HG02588 (cell line): Measurements from ENCODE around the gene PTPRD.

Source experiments
- ATAC-seq: cut with Tn5 transposase; IDR thresholded peaks from one replicate; pipeline ENCODE4 v1.9.1; 2021; ENCODE audit warnings: mild to moderate bottlenecking, moderate library complexity; ENCODE audit not compliant: unreplicated experiment

The PTPRD gene

DNA sequence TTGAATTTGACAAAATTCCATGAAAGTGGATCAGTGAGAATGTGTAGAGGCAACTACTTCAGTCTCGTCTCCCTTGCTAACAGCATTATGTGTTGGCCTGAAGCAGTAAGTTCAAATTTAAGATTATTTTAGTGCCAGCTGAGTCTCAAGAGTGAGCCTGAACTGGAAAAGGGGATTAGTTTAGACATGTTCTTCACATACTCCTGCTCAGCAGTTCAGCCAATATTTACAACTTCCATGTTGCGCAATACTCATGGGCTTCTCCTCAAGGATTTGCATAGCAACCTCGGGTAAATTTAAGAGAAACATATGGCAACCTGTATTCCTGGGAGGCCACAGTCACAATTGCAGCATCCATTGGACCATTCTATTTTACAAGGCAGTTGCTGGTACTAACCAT is 553.8 kb downstream of the PTPRD start:
- no peak for ATAC-seq

DNA sequence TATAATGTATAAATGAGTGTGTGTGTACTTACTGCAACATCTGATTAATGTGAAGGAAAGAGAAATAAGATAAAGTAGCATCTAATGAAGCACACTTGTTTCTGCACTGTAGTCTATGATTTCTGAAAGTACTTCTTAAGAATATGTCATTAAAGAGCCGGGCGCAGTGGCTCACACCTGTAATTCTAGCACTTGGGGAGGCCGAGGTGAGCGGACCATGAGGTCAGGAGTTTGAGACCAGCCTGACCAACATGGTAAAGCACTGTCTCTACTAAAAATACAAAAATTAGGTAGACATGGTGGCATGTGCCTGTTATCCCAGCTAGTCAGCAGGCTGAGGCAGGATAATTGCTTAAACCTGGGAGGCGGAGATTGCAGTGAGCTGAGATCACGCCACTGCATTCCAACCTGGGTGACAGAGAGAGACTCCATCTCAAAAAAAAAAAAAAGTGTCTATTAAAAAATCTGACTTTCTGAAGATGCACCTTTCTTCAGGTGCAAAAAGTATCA is 556.9 kb downstream of the PTPRD start:
- ATAC-seq = no peak

- ATAC-seq = no peak
These were observed 558.3 kb downstream of the PTPRD start for GRCh38 chr9:10054456-10054855.

DNA sequence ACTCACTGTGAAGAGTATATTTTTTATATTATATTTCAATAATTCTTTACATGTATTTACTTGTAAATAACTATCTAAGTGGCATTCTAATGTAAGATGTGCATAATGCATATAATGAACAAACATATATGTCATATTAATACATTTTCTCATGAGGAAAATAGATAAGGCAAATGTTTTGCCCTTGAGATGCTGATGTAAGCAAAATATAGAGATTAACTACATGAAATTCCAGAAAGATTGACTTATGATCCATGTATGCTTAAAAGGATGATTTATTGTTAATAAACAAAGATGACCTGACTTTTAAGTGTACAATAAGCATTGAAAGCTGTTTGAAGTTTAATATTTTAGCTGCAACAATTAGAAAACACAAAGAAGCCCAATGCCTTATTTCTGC is 559.9 kb downstream of the PTPRD start:
- ATAC-seq = no peak

DNA sequence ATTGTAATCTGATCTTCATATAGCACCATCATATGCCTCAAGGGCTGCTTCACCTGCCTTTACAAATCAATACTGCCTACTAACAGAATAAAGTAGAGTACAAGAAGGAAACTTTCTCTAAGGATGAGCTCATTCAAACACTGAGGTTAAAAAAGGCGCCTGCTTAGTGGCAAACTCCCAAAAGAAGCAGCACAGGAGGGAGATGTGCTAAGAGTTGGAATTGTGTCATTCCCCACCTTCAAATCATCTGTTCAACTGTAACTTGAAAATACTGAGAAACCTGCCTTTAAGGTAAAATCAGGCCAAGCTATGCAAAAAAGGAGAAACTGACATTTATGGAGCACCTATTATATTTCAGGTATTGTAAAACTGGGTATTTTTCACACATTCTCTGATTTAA is 560.6 kb downstream of the PTPRD start:
- no peak for ATAC-seq

DNA sequence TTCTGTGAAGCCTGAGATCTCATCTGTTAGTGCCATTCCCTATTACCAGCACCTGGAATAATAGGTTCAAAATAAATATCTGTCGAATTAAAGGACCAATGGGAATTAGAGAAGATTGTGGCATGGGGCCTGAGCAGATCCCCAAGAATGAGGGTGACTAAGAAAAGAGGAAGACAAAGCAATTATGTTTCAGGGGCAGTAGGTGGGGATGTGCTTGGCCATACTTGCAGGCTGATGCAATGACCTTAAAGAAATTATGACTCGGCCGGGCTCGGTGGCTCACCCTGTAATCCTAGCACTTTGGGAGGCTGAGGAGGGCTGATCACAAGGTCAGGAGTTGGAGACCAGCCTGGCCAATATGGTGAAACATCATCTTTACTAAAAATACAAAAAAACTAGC is 562.8 kb downstream of the PTPRD start:
- no peak for ATAC-seq

- no peak for ATAC-seq
These were observed 563.8 kb downstream of the PTPRD start for GRCh38 chr9:10048994-10049393.

GRCh38 chr9:10045598-10045997 is 567.2 kb downstream of the PTPRD start:
- ATAC-seq = no peak

DNA sequence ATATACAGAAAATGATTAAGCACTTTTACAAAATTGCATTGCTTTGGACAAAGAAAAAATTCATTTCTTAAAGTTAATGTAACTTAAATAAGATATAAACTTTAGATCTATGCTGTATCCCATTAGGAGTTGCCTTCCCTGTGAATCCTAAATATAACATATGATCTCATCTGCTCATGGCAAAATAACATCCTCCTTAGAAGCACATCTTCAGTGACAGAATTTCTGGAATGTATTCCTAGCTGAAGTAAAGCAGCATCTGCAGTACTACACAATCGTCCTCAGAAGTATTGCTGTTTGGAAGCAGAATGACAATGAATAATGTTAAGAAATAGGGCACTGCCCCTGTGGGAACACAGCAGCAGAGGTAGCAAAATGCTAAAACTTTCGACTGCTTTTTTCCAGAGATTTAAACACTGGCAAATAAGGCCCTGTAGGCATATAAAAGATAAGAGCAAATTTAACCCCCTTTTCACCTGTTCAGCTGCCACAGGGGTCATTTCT is 571.0 kb downstream of the PTPRD start:
- ATAC-seq = no peak

- ATAC-seq = no peak
These were observed 576.7 kb downstream of the PTPRD start for GRCh38 chr9:10036095-10036494.

GRCh38 chr9:10032166-10032565 is 580.6 kb downstream of the PTPRD start:
- ATAC-seq = no peak

DNA sequence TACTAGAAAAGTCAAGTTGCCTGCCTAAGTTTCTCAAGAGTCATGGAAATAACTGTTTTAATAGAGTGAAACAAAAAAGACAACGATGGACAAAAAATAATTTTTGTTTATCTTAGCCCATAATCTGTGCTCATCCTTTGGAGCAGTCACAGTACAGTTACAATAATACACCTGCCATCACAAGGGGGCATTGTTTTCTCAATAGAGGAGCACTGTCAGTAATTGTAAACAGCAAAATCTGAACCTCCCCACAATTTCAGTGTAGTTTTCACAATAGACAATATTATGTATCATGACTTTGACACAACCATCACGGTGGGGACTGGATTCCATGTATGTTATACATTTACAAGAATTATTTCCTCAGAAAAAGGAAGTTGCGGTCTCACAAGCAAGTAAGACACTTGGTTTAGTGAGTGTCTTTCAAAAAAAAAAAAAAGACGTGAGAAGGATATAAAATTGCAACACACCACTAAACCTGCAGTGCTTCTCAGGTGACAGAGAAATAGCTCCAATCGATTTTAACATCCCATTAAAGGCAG is 586.3 kb downstream of the PTPRD start:
- ATAC-seq = no peak

GRCh38 chr9:10015755-10016154 is 597.0 kb downstream of the PTPRD start:
- no peak for ATAC-seq

- ATAC-seq = no peak
These were observed 597.9 kb downstream of the PTPRD start for GRCh38 chr9:10014889-10015288.

GRCh38 chr9:10009401-10009800 is 603.4 kb downstream of the PTPRD start:
- ATAC-seq = no peak

- ATAC-seq = no peak
These were observed 604.6 kb downstream of the PTPRD start for GRCh38 chr9:10008101-10008799.

DNA sequence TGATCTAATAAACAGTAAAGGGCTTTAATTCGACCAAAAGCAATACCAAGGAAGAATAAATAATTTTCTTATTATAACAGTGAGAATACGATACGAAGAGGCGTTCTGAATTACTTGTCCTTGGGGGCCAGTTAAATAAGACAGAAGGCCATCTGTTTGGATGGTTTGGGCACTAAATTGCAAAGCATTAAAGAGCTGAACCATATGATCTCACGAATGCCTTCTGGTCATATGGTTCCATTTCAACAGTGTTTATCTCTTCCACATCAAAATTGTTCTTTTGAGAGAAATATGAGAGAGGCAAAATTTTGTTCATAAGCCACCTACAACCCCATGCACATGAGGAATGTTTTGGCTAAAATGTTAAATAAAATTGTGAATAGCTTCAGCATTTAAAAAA is 605.4 kb downstream of the PTPRD start:
- no peak for ATAC-seq

GRCh38 chr9:10005206-10005605 is 607.6 kb downstream of the PTPRD start:
- no peak for ATAC-seq

DNA sequence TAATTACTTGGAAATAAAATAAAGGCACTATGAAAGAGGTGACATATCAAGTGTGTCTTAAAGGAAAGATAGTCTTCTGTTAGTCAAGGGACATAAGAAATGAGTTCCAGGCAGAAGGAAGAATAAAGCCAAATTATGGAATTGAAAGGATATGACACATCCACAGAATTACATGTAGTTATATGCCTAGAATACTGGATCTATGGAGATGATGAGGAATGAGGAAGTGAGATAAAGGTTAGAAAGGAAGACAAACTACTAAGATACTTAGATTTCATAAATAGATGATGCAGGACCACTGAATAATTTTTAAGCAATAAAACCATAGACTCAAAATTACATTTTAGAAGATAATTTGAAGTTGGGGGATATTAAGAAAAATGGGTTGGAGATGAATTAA is 609.8 kb downstream of the PTPRD start:
- no peak for ATAC-seq

GRCh38 chr9:10000669-10001068 is 612.1 kb downstream of the PTPRD start:
- ATAC-seq = no peak

DNA sequence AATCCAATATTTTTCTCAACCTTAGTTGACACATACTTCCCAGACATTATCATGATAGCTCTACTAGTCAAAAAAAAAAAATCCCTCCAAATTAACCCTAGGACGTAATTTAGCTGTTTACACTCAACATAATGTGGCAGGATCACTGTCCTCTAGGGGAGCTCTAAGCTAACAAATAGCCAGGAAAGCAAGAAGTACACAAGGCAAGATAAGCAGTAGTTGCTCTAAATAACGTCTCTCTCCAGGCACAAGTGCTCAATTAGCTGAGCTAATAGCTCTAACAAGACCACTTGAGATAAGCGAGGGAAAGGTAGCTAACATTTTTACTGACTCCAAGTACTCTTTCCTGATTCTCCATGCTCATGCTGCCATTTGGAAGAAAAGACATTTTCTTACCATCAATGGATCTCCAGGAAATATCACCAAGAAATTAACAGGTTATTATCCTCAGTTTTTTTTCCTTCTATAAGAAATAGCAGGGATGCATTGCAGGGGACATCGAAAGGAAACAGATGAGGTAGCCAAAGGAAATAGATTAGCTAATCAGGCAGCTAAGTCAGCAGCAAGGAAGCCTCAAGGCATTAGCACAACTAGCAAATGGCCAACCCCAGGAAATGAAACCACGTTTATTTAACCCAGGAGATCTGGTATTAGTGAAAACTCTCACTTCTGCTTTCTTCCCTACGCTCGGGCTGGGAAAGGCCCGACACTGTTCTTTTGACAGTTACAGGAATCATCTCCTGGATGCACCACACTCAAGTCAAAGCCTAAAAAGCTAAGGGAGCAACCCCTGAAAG is 614.1 kb downstream of the PTPRD start:
- no peak for ATAC-seq

DNA sequence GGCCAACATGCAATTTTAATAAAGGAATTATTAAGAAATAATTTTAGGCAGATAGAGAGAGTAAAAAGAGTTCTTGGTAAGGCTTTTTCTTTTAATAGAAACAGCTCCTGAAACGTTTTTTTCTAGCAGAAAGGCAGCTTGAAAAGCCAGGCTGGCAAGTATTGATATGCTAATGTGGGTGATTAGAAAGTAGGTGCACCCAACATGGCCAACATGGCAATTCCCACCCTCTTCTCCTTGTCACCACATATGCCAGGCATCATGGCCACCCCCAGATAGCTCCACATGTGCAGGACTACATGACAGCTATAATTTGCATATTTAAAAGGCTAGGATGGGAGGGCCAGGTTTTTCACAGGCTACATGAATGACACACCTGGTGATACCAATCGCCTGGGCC is 615.2 kb downstream of the PTPRD start:
- ATAC-seq = no peak
